NCI-H774 (cell line): ENCODE results near the gene COL4A1.

Experiments used
- DNase-seq: peaks from one replicate; lab custom pipeline; 2025; lab: John Stamatoyannopoulos, UW

Gene COL4A1

GRCh38 chr13:110217811-110218210, 89.1 kb downstream of the COL4A1 start:
- no peak for DNase-seq

DNA sequence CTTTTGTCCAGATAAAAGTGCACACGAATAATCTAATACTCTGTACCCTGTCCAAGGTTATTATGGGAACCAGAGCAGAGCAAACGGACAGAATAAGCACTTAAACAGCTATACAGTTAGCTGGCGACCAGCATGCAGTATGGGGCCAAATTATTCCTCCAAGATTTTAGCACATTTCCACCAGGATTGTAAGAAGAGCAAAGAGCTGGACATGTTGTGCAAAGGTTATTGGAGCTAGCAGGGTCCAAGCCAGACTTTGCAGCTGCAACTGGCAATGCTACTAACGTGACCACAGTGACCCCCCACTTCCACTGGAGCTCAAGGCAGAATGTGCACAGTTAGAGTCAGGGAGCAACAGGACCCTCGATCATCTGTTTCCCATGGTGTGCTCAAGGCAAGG, 89.9 kb downstream of the COL4A1 start:
- no peak for DNase-seq

DNA sequence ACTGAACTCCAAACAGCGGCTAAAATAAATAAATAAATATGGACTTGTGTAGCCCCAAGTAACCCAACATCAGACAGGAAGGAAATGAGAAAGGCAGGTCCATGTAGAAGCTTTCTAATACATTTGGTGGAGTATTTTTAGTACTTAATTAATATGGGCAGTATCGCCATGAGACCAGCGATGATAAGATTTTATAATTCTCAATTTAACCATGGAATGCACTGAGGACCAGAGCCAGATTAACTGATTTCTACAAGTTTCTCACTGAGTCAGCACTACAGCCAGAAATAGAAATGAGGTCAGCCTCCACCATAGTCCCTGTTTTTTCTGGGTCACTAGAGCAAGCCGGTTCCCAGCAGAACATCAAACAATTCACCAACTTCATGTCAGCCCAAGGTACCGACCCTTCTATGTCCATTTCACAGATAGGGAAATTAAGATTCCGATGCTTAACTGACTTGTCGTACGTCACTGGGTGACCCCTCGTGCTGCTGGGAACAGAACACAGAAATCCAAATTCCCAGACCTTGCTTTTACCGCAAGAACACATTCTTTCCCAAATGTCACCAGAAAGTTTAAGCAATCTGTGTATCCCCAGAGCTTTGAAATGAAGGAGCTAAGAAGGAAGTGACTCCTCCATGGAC, 90.4 kb downstream of the COL4A1 start:
- DNase-seq, result no peak

DNA sequence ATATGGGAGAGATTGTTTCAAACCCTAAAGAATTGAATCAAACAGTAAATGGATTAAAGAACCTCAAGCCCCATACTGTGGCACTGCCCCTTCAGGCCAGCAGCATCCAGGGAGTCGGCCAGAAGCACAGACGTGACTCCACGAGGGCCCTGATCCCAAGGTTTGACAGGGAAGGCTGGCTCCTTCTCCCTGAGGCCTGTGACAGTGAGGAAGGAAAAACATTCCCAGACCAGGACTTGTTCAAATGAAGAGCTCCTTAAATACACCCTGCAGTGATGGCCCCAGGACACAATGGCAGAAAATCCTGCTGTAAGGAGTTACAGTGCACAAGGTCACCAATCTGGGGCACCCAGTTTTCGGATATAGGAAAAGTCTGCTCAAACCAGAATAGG, 91.0 kb downstream of the COL4A1 start:
- no peak for DNase-seq

DNA sequence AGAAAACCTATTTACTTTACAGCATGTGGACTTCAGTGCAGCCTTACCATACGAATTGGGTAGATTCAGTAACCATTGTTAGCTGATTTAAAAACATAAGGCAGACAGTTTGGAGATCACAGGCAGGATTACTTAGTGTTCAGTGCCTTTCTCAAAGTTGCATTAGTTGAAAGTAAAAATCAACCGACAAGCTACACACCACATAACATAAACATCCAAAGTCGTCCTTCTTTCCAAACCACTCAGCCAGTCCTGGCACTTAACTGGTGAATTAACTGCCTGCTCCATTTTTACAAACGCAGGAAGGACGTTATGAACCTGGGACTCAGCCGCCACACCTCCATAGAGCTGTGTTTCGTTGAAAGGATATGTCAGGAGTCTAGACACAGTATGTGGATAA, 91.4 kb downstream of the COL4A1 start:
- DNase-seq, result no peak

- no peak for DNase-seq
Measured at GRCh38 chr13:110214637-110215036, 92.3 kb downstream of the COL4A1 start.

- DNase-seq, result no peak
Measured at GRCh38 chr13:110213461-110214074, 93.4 kb downstream of the COL4A1 start.

- no peak for DNase-seq
Measured at GRCh38 chr13:110212529-110212928, 94.4 kb downstream of the COL4A1 start.

DNA sequence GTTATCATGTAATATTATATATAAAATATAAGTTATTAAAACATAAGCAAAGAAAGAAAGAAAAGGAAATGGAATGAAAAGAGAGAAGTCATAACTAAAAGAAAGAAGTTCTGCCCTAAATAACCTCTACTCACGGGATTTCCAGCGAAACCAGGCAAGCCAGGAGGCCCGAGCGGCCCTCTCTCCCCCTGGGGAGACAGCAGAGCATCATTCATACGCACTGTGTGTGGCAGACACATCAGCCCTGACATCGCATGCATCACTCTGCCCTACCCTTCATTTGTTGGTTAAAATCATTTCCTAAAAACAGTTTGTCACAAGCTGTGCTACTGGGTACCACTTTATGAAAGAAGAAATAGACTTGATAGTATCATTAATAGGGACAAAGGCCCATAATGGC, 95.2 kb downstream of the COL4A1 start:
- DNase-seq, result no peak

GRCh38 chr13:110211046-110211445, 95.9 kb downstream of the COL4A1 start:
- no peak for DNase-seq

GRCh38 chr13:110210604-110210985, 96.4 kb downstream of the COL4A1 start:
- DNase-seq, result no peak

DNA sequence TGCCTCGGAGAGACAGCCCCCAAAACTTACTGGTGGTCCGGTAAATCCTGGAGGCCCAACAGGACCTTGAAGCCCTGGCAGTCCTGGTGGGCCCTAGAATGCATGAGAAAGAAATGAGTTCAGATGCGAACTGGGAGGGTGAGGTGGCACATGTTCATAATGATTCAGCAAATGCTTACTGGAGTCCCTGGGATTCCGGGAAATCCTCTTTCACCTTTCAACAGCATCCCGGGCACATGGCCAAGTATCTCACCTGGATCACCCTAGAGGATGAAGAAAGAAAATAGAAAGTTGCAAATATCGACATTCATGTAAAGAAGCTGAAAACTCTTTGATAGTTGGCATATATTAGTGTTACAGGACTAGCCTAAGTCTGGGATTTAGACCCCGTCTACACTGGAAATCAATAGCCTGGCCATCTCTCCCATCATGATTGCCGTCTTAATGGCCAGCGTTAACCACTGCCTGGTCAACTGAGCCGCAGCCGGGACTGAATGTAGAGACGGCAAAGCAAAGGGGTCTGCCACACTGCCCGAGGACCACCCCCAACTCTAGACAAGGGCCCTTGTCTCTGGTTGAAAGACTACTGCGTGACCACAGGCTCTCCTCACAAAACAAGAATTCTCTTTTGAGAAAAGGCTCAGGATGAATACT, 96.9 kb downstream of the COL4A1 start:
- DNase-seq, result no peak

GRCh38 chr13:110208116-110208515, 98.8 kb downstream of the COL4A1 start:
- no peak for DNase-seq

DNA sequence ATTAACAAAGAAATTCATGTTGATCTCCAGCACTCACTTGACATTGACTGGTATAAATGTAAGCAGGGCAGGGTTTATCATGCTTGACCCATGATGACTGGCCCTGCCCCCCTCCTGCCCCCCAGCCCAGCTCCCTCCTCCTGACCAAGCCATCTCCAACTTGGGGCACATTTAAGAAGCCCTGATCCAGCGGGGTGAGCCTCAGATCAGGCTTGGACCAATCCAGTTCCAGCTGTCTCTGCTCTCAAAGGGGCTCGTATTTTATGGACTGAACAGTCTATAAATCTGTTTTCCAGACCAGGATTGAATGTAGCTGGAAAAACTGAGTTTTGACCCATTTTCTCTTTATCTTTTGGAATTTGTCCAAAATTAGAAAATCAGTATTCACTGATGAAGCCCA, 100.0 kb downstream of the COL4A1 start:
- no peak for DNase-seq

- DNase-seq, result no peak
Measured at GRCh38 chr13:110206185-110206584, 100.8 kb downstream of the COL4A1 start.

DNA sequence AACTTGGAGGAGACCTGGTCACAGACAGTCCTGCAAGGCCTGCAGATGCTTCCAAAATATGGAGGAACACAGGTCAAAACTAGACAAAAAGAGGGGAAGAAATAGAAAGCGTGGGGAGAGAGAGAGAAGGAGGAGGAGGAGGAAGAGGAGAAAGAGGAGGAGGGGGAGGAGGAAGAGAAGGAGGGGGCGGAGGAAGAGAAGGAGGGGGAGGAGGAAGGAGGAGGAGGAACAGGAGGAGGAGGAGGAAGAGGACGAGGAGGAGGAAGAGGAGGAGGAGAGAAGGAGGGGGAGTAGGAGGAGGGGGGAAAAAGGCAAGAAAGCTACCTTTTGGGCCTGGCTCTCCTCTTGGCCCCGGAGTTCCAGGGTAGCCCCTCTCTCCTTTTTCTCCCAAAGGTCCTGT, 105.8 kb downstream of the COL4A1 start:
- no peak for DNase-seq

GRCh38 chr13:110200276-110200870, 106.6 kb downstream of the COL4A1 start:
- DNase-seq, result no peak

- no peak for DNase-seq
Measured at GRCh38 chr13:110199046-110199831, 107.7 kb downstream of the COL4A1 start.

DNA sequence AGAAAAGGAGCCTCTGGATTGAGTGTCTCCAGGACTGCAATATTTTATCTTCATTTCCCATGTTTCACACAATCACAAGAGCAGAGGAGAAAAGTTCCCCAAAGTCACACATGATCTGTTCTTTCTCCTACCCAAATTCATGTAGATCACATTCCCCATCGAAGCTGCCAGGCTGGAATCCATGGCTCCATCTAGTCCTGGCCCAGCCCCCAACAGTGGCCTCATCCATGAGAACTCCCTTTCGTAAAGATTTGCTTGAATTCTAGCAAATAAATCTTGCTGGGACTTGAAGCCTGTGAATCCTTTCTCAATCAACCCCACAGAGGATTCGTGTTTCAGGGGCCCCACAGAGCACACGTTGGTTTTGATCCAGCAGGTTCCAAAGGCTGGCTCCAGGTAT, 109.5 kb downstream of the COL4A1 start:
- DNase-seq, result no peak

DNA sequence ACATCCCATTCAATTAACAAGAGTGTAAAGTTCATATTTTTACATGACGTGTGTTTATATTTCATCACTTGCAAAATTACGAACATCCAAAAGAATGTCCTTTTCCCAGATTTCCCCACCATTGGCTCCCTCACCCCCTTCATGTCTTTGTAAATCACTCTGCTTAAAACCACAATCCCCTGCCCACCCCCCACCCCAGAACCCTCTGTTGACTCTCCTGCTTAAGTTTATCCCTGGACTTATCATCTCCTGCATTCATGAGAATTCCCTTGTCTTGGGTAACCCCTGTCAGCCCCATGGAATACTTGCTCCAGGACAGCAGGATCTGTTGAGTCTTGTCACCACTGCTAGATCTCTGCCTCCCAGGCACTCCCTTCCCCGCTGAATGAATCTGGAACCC, 109.9 kb downstream of the COL4A1 start:
- no peak for DNase-seq

GRCh38 chr13:110195547-110196485, 111.1 kb downstream of the COL4A1 start:
- DNase-seq, result no peak
